HG03039 (cell line): ENCODE measurements around the gene UBR4.

Experiments used
- ATAC-seq: cut with Tn5 transposase; IDR thresholded peaks from one replicate; pipeline ENCODE4 v1.9.1; 2021; ENCODE audit warnings: mild to moderate bottlenecking, moderate library complexity; ENCODE audit not compliant: unreplicated experiment

UBR4 gene

DNA sequence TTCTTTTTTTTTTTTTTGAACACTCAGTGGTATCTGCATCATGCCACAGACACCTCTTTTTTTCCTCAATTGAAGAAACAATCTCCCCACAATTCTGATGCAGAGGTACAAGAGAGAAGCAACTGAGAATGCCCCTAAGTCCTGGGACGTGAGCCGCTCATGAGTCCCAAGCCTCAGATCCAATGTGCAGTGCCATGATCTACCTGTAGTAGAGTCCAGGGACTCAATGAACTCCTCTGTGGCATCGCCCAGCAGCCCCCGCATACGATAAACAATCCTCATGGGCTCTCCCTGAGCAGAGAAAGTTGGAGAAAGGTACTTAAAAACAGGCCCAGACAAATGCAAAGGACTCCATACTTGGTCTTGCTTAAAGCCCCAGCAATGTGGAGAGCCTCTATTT, 113.1 kb downstream of the UBR4 start:
- ATAC-seq, result no peak

DNA sequence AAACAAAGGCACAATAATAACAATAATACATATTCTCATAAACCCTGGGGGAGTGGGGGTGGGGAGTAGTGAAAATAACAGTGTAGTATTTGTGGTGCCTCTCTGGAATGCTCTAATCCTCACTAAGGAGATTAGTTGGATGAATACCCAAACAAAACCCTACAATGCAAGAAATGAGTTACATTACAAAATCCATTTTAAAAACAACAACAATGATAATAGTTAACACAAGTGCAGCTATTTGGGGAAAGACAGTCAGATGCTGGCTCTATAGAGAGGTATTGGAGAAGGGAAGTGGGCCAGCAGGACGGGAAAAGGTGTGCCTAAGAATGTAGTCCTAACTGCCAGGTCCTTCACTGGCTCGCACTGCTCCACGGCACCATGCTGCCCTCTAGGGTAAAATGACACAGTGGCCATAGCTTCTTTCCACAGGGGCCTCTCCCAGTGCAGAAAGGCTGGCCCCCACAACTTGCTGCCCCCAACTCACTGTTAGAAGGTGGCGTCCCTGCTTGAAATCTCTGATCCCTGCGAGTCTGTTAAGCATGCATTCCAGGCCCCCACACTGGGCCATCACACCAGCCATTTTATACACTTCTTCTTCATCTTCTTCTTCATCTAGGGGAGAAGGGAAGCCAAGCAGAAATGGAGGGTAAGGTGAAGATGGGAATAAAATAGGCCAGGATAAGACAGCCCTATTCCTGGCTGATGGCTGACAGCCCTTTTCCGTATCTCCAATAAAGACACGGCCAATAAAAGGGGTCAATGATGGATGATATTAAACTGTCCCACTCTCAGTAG, 113.8 kb downstream of the UBR4 start:
- ATAC-seq, result no peak

- no peak for ATAC-seq
These were observed 118.7 kb downstream of the UBR4 start for GRCh38 chr1:19091196-19091953.

DNA sequence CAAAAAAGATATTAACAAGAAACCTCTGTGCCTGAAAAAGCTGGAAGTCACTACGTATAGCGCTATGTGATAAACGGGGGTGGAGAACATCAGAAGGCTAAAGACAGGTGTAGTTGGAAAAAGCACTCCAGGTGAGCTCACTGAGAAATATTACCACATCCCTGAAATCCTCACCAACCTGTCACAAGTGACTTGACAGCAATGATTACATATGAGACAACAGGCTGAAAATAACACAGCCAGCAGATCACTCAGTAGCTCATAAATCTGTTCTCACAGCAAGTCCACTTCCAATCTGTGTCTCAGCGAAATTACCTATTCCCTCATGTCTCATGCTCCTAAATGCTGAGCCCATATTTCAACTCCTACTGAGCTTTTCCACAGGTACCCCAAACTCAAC, 120.5 kb downstream of the UBR4 start:
- ATAC-seq, result no peak

- ATAC-seq, result no peak
These were observed 121.2 kb downstream of the UBR4 start for GRCh38 chr1:19088717-19089442.

GRCh38 chr1:19087737-19088594, 122.1 kb downstream of the UBR4 start:
- no peak for ATAC-seq

- no peak for ATAC-seq
These were observed 122.9 kb downstream of the UBR4 start for GRCh38 chr1:19087017-19087736.

DNA sequence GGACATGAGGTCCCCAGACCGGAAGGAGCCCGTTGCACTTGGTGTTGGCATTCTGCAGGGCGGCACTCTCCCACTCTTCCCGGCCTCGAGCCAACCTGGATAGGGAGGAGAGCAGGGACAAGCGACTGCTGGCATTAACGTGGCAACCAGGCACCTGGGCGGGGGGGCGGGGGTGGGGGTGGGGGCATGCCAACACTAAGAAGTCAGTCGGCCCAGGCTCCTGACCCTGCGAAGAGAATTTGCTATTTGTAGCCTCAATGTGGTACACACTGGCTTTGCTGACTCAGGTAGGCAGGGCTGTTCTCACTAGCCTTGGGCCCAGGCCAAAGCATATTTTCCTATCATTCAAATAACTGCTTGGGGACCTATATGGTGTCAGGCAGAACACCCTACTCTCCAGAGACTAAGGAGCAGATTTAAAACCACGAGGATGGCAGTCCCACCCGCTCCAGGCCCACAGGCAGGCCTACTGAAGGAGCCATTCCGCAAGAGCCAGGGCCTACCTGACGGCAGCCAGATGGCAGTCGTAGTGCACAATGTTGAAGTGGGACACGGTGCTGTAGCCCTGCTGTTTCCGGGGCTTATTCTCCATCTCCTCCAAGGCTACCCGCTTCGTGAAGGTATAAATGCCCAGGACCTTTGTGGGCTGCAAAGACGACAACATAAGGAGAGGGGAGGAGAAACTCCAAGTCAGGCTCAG, 123.7 kb downstream of the UBR4 start:
- no peak for ATAC-seq

- ATAC-seq, result no peak
These were observed 125.8 kb downstream of the UBR4 start for GRCh38 chr1:19084206-19084738.

- no peak for ATAC-seq
These were observed 127.0 kb downstream of the UBR4 start for GRCh38 chr1:19083081-19083480.

GRCh38 chr1:19081218-19081893, 128.7 kb downstream of the UBR4 start:
- ATAC-seq, result no peak

GRCh38 chr1:19080721-19081120, 129.3 kb downstream of the UBR4 start:
- ATAC-seq, result no peak

DNA sequence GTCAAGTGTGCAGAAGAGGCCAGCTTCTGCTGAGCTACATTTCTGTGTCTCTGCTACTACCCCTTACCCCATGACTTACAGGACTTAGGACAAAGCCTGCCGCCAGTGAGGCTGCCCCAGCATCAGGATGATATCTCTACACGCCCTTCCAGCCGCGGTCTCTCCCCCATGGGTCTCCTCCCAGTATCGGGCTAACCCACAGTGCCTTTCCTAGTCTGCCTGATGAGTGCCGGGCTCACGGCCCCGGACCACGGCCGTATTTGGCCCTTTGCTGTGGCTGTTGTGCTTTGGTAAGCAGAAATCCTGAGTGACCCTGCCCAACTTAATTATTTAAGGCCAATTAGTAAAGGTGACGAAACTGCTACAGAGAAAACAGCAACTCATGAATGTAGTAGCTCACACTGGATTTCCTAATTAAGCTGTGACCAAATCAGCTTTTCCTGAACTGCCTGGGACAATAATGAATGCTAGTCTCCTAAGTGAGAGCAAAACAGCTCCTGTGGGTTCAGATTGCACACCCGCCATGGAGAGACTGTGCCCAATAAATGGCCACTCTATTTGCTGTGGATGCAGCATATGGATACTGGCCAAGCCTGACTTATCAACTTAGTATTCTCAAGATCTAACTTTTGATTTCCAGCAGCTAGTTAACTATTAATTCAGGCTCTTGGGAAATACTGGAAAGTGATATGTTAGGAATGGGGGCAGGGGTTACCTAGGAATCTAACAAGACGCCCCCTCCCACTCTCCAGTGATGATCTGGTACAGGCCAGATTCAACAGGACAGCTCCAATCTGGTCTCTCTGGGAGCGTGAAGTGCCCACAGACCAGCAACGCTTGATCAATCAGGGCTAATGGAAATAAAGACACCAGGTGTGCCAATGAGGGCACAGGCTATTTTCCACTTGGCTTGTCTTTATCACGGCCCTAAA, 130.3 kb downstream of the UBR4 start:
- ATAC-seq, result no peak

DNA sequence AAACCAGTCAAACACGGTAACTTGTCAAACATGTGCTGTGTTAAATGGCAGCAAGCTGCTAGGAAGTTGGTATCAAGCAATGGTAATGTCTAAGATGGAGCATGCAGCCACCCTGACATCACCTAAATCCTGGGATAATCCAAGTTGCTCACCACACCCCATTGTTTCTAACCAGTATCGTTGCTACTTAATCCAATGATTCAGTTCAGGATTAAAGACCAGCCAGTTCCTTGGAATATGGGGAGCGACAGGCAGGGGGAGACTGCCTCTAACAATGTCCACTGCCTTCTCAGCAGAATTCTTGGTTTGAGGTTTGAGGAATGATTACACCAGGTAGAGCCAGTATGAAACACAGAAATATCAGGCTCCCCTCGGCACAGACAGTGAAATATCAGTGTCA, 131.5 kb downstream of the UBR4 start:
- ATAC-seq, result no peak

GRCh38 chr1:19076841-19077616, 133.0 kb downstream of the UBR4 start:
- no peak for ATAC-seq

DNA sequence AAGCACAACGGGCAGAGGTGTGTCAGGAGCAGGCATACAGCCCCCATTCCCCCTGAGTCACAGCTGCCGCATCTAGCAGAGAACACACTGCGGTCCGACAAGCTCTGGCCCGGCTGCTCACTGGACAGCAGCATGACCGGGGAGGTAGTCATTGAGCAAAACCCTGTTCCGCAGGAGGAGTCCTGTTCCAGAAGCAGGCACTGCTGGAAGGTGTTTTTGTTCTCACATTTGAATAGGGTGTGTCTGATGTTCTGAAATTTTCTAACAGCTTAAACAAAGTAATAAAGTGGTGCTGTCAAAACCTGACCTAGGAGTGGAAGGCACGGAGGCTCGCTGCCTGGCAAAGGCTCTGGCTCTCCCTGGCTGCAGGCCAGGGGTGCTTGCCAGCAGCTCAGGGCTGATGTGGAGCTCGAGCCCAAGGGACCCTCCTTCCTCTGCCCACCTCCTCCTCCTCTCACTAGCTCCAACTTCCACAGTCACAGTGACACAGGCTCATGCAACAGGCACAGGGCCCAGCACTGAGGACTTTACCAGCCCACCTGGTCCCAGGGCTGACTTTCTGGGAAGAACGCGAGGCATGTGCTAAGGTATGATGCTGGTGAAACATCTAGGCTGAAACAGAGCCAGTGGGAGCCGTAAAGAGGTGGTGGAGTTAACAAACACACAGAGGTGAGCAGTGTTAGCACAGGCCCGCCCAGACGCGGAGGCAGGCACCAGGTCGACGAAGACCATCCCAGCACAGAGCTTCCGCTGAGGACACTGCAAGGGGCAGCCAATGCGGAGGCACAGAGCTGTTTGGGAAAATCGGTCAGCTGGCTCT, 135.0 kb downstream of the UBR4 start:
- ATAC-seq, result no peak
